ENCODE results near the gene CBX3.

The CBX3 gene

DNA sequence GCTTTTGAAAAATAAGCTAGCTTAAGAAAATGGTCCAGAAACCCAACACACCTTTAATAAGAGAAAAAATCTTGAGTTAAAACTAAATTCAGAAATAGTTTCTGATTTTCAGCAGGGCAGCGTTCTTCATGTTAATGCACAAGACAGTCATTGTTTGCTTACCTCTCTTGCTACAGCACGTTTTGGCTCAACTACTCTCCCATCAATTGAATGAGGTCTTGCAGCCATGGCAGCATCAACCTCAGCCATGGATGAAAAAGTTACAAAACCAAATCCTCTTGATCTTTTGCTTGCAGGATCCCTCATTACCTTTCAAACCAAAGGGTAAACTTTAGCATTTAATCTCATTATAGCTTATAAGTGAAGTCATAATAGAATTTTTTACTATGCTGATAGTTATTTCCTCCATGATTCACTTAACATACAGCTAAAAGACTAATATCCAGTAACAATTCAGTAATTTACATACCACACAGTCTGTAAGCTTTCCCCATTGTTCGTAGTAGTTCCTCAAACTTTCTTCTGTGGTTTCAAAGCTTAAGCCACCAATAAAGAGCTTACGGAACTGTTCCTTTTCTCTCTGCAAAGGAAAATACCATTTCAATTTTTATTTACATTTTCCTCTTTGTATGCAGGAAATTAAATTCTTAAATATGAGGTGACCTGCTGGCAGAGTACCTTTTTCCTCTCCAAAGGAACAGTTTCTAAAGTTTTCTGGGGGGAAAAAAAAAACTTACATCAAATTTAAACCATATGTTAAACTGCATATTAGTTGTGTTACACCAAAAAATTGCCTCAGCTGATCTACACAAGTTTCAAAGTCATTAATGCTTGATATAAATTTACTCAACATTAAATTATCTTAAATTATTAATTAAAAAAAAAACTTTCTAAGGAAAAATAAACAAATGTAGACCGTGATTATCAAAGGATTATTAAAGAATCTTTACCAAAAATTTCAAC is 4.1 kb upstream of the CBX3 start:
- peak overlapping the region; percentile 84 for H3K4me2 ChIP-seq (ENCODE audit: low read length)
- H3K27ac ChIP-seq (ENCODE audit: low read length) = peak overlapping the region; percentile 100
- no peak overlapping the region for H2AFZ ChIP-seq (ENCODE audit: low read depth, low read length)
- no peaks in the 10 kb centered on the region for H3K9me3 ChIP-seq (ENCODE audit: insufficient read depth, low read length)
- H3K79me2 ChIP-seq (ENCODE audit: low read length) = peaks cover 91% of the 10 kb centered on the region
- H3K9ac ChIP-seq (ENCODE audit: low read length) = peak overlapping the region; percentile 100; the same call in 1 of the 2 replicates
- peak overlapping the region; percentile 98 for H3K4me3 ChIP-seq (ENCODE audit: low read length)
- peaks cover 73% of the 10 kb centered on the region for H4K20me1 ChIP-seq (ENCODE audit: insufficient read depth, low read length)
- H3K4me1 ChIP-seq (ENCODE audit: low read length) = peaks cover 50% of the 10 kb centered on the region
- TF ChIP-seq, protein P1, sequence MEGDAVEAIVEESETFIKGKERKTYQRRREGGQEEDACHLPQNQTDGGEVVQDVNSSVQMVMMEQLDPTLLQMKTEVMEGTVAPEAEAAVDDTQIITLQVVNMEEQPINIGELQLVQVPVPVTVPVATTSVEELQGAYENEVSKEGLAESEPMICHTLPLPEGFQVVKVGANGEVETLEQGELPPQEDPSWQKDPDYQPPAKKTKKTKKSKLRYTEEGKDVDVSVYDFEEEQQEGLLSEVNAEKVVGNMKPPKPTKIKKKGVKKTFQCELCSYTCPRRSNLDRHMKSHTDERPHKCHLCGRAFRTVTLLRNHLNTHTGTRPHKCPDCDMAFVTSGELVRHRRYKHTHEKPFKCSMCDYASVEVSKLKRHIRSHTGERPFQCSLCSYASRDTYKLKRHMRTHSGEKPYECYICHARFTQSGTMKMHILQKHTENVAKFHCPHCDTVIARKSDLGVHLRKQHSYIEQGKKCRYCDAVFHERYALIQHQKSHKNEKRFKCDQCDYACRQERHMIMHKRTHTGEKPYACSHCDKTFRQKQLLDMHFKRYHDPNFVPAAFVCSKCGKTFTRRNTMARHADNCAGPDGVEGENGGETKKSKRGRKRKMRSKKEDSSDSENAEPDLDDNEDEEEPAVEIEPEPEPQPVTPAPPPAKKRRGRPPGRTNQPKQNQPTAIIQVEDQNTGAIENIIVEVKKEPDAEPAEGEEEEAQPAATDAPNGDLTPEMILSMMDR (IDR thresholded peaks at IDR 0.05; ENCODE audit: low read depth, low read length) = no peak
- TF ChIP-seq EZH2phosphoT487 (IDR thresholded peaks at IDR 0.05; ENCODE audit: low read depth) = no peak
- no peaks in the 10 kb centered on the region for H3K27me3 ChIP-seq (ENCODE audit: low read depth, low read length)
- H3K36me3 ChIP-seq (replicated peaks; ENCODE audit: low read depth, low read length) = peaks cover 62% of the 10 kb centered on the region

DNA sequence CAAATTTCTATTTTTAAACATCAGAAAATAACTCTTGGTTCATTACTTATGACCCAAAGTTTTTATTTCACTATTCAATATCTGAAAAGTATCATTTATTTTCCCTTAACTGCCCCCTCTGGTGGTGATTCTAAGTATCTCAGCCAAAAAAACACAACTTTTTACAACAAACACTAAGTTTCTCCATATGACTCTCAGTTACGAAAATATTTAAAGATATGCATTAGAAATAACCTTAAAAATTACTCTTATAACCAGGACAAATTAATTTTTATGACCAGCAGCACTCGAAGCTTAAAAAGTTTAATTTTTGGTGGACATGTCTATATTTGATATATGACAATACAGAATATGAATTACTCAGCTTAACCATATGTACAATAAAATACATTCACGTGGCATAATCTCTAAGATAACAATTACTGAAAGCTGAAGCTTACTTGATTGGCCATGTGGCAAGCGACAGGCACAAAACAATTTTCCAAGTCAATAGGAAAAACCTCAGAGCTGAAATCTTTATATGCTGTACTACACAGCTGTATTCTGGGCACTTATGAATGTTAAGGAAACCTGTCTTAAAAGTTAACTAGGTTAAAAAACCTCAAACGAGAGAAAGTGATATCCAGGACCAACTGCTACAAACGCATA is 3.3 kb upstream of the CBX3 start:
- H3K9ac ChIP-seq (ENCODE audit: low read length) = peak overlapping the region; percentile 100
- H3K4me3 ChIP-seq (ENCODE audit: low read length) = peak overlapping the region; percentile 98
- H3K4me1 ChIP-seq (ENCODE audit: low read length) = peaks cover 45% of the 10 kb centered on the region
- H3K9me3 ChIP-seq (ENCODE audit: insufficient read depth, low read length) = no peaks in the 10 kb centered on the region
- TF ChIP-seq EZH2phosphoT487 (IDR thresholded peaks at IDR 0.05; ENCODE audit: low read depth) = no peak
- TF ChIP-seq, protein P1 (IDR thresholded peaks at IDR 0.05; ENCODE audit: low read depth, low read length) = peak; percentile 55
- peak overlapping the region; percentile 100 for H3K27ac ChIP-seq (ENCODE audit: low read length)
- H4K20me1 ChIP-seq (ENCODE audit: insufficient read depth, low read length) = peaks cover 73% of the 10 kb centered on the region
- H3K36me3 ChIP-seq (replicated peaks; ENCODE audit: low read depth, low read length) = peaks cover 62% of the 10 kb centered on the region
- H3K4me2 ChIP-seq (ENCODE audit: low read length) = peak overlapping the region; percentile 84
- H3K27me3 ChIP-seq (ENCODE audit: low read depth, low read length) = no peaks in the 10 kb centered on the region
- H2AFZ ChIP-seq (ENCODE audit: low read depth, low read length) = no peak overlapping the region
- peaks cover 91% of the 10 kb centered on the region for H3K79me2 ChIP-seq (ENCODE audit: low read length)

GRCh38 chr7:26198781-26199169 is 2.8 kb upstream of the CBX3 start:
- peak overlapping the region; percentile 100 for H3K9ac ChIP-seq (ENCODE audit: low read length)
- H3K27me3 ChIP-seq (ENCODE audit: low read depth, low read length) = no peaks in the 10 kb centered on the region
- peak overlapping the region; percentile 98 for H3K4me3 ChIP-seq (ENCODE audit: low read length)
- TF ChIP-seq, protein P1 (IDR thresholded peaks at IDR 0.05; ENCODE audit: low read depth, low read length) = no peak
- TF ChIP-seq EZH2phosphoT487 (IDR thresholded peaks at IDR 0.05; ENCODE audit: low read depth) = no peak
- H3K4me1 ChIP-seq (ENCODE audit: low read length) = peaks cover 45% of the 10 kb centered on the region
- H3K9me3 ChIP-seq (ENCODE audit: insufficient read depth, low read length) = no peaks in the 10 kb centered on the region
- H3K79me2 ChIP-seq (ENCODE audit: low read length) = peaks cover 91% of the 10 kb centered on the region
- H2AFZ ChIP-seq (ENCODE audit: low read depth, low read length) = no peak overlapping the region
- peaks cover 62% of the 10 kb centered on the region for H3K36me3 ChIP-seq (replicated peaks; ENCODE audit: low read depth, low read length)
- peak overlapping the region; percentile 100 for H3K27ac ChIP-seq (ENCODE audit: low read length)
- peak overlapping the region; percentile 84 for H3K4me2 ChIP-seq (ENCODE audit: low read length)
- H4K20me1 ChIP-seq (ENCODE audit: insufficient read depth, low read length) = peaks cover 73% of the 10 kb centered on the region
